GM18951 (cell line): Measurements from ENCODE around the gene ASRGL1.

ENCODE experiments used
- POLR2A ChIP-seq: IDR thresholded peaks from 4 replicates; pipeline ENCODE4 v1.6.1; 2011; ENCODE audit warnings: mild to moderate bottlenecking; ENCODE audit not compliant: insufficient read length, insufficient read depth; ENCODE audit errors: extremely low read depth
- in situ Hi-C: fragments of 300-500 bp; cut with MboI; formaldehyde crosslinking; loops from one replicate; pipeline ENCODE4 v1.12.0; 2022; ENCODE audit warnings: low sequenced_read_pairs, mixed read lengths, inconsistent platforms; ENCODE audit not compliant: unreplicated experiment

ASRGL1 gene

DNA sequence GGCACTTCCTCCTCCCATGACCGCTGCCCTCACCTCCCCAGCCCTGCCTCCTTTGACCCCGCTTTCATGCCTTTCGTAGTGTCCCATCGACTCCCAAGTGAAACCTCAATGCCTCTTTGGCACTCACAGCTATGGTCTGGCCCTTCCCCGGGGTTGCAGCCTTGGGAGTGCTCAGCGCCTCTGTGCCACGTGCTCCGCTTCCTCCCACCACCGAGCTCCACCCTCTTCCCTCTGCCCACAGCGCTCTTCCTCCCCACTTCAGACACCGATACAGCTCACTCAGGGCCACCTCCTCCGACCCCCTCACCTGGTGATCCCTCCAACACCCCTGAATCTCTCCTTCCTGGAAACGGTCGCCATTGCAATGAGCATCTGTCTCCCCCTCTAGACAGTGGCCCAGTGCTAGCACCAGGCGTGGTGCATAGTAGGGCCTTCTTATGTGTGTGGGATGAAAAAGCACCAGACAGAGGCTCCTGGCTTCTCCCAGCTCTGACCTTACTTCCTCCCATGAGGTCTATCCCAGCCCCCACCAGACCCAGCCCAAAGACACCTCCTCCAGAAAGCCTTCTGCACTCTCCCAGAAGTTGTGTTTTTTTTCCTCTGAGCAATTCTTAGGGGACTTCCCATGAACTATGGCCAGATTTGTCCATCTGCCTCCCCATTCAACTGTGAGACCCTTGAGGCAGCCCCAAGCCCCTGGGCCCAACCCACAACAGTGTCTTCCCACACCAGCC lies 65.1 kb downstream of the ASRGL1 start:
- no peak for TF ChIP-seq POLR2A
- in situ Hi-C loops, result no loop called here

DNA sequence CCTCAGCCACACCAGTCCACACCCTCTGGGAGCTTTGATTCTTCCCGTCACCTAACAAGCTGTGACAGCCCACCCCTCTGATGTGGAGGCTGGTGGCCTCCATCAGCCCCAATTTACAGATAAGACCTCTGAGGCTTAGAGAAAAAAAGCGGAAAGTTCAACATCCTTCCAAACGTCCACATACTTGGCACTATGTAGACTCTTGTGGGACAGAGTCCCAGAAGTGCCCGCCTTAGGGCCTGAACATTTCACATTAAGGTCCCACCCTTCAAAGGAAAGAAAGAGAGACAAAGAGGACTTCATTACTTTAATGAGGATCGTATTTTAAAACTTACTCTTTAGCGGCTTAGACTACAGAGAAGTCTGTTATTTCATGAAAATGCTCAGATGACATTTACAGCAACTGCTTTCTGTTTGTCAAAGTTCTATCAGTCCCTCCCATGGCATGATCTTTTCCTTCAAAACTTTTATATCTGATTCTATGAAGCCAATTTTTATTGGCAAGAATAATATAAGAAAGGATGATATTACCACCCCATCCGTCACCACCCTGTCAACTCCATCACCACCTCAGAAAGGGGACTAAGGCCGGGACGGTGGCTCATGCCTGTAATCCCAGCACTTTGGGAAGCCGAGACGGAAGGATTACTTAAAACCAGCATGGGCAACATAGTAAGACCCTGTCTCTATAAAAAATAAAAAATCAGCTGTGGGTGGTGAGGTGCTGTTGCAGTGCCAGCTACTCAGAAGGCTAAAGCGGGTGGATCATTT lies 65.9 kb downstream of the ASRGL1 start:
- in situ Hi-C loops, result no loop called here

DNA sequence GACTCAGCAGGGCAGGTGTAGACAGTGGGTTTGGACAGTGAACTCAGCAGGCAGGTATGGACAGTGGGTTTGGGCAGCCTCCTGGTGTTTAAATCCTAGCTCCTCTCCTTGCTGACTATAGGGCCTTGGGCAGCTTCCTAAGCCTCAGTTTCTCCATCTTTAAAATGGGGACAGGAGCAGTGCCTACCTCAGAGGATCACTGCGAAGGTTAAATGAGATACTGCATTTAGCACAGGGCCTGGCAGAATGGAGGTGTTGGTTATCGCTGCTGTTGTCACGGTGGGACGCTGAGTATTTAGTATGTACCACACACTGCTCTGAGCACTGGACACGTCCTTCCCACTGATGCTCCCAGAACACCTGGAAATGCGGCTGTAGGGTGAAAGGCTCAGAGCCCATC lies 67.2 kb downstream of the ASRGL1 start:
- no peak for TF ChIP-seq POLR2A
- in situ Hi-C loops, result no loop called here

More for the DNA sequence above, 65.9 kb downstream of the ASRGL1 start:
- no peak for TF ChIP-seq POLR2A

- in situ Hi-C loops, result no loop called here
- no peak for TF ChIP-seq POLR2A
Observed at GRCh38 chr11:62404901-62405300, 67.7 kb downstream of the ASRGL1 start.

DNA sequence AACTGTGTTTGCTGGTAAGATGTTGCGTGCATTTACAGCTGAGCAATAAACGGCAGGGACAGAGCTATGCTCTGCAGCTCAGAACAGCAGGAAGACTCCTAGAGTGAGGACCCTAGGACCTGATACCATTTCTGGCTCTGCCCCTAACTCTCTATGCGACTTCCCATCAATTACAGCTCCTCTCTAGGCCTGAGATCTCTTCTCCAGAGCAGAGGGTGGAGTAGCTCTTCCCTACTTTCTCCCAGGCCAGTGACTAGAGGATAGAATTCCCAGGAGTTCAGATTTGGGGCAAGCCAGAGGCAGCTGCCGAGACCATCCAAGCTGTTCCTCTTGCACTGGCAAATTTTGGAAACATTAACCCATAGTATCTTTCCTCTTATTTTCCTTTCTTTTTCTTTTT lies 68.8 kb downstream of the ASRGL1 start:
- no peak for TF ChIP-seq POLR2A
- in situ Hi-C loops, result no loop called here

DNA sequence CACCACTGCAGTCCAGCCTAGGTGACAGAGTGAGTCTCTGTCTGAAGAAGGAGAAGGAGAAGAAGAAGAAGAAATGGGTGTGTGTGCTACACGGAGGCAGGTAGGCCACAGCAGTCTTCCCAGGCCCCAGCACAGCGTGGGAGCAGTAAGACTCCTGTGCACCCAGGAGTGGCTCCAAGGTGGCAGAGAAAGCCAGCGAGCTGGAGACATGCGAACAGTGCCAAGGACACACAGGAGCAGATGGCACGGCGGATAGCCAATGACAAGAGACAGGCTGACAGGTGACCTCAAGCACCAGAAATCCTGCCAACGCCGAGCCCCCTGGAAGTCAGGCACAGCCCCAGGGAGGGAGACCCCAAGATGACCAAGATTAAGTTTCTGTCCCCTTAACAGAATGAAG lies 72.6 kb downstream of the ASRGL1 start:
- in situ Hi-C loops, result no loop called here

DNA sequence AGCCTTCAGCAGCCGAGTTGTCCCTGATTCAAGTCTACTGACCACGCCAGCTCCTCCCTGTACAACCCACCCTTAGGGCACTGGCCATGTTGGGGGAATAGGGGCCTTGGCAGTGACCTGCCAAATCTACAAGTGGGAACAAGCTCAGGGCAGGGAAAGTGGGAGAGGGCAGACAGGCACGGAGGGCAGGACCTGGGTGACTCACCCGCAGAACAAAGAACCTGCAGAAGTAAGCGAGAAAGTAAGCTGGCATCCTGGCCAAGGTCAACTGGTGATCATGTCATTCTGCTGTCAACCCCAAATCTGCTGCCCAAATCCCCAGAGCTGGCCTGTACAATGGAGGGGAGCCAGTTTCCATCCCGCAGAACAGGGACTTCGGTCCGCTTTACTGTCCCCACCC lies 73.7 kb downstream of the ASRGL1 start:
- in situ Hi-C loops, result no loop called here
- TF ChIP-seq POLR2A, result no peak

More for the DNA sequence above, 72.6 kb downstream of the ASRGL1 start:
- no peak for TF ChIP-seq POLR2A

- TF ChIP-seq POLR2A, result no peak
- in situ Hi-C loops, result no loop called here
Observed at GRCh38 chr11:62411524-62411923, 74.3 kb downstream of the ASRGL1 start.

GRCh38 chr11:62413060-62413696 lies 75.9 kb downstream of the ASRGL1 start:
- no peak for TF ChIP-seq POLR2A
- in situ Hi-C loops, result no loop called here

DNA sequence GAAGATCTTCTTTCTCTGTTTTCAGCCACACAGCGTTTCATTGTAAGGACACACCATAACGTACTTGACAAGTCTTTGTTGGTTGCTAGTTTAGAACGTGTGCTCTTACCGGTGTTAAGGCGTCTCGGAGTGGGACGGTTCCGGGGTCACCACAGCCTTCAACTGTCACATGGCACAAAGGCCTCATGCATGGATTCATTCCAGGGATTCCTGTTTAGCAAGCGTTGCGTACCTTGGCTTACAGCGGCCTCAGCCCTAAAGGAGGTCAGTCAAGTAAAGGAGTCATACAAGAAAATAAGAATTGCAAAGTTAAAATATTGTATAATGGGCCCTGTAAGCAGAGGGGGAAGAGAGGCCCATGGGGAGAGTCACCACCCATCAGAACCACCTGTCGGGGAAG lies 79.3 kb downstream of the ASRGL1 start:
- no peak for TF ChIP-seq POLR2A
- in situ Hi-C loops, result no loop called here

DNA sequence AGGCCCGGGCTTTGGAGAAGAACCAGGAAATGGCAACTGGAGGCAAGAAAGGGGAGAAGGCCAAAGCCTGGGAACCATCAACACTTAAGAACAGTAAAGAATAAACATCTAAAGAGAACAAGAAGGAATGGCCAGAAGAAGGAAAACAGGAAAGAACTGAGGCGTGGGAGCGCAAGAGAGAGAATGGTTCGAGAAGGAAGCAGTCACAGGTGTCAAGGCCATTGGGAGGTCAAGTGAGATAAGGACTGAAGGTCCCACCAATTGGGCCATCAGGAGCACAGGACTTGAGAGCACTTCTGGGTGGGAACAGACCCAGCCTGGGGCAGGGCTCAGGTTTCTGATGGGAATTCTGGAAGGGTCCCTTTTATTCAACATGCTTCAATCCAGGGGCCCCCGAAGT lies 80.9 kb downstream of the ASRGL1 start:
- in situ Hi-C loops, result no loop called here
- no peak for TF ChIP-seq POLR2A

DNA sequence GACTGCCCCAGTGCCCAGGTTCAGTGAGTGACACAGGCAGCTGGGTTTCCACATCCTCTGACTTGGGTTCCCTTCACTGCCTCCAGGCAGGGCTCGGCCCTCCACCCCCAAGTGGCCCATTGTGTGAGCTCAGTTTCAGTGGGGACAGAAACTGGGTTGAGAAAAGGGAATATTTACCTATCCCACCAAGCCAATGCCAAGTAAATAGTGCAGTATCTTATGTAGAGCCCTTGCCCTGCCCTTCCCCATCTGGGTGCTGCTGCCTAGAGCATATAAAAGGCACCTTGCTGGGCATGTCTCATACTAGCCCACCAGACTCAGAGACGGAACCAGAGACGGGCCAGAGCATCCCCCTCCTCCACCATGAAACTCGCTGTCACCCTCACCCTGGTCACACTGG lies 81.5 kb downstream of the ASRGL1 start, which contains the start of gene SCGB1A1:
SCGB1A1 (plus strand) TSS at position 301 of the 400 bp plus-strand sequence; CDS start at position 364, 63 bp downstream.
- no peak for TF ChIP-seq POLR2A
- in situ Hi-C loops, result no loop called here

DNA sequence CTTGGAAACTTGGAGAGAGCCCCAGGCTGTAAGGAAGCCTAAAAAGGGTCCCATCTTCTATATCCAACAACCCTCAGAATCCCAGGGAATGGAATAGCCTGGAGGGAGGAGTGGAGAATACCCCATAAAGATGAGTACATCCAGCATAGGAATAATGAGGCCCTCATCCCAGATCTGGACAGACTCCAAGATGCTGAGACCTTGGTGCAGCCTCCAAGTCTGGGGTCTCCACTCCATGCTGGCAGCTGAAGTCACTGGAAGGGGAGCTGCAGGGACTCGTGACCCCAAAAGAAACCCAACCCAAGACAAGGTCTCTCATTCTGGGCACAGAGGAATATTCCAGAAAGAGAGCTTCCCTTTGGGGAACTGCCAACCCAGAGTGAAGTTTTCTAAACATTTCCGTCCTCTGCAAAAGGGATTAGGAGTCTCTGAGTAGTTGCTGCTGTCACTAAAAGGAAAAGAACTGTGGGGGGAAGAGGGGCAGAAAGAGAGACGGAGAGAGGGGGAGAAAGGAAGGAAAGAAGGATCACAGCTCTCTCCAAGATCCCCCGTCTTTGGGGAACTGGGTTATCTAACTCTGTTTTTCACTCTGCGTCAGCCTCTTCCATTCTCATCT lies 82.2 kb downstream of the ASRGL1 start:
- in situ Hi-C loops, result no loop called here
- TF ChIP-seq POLR2A, result no peak
